HG03139 (cell line): ENCODE measurements around the gene LHX4.

Experiments used
- ATAC-seq: cut with Tn5 transposase; IDR thresholded peaks from one replicate; pipeline ENCODE4 v1.9.1; 2021; ENCODE audit not compliant: unreplicated experiment

Gene LHX4

GRCh38 chr1:180225403-180225802 is 4.7 kb upstream of the LHX4 start:
- no peak for ATAC-seq

DNA sequence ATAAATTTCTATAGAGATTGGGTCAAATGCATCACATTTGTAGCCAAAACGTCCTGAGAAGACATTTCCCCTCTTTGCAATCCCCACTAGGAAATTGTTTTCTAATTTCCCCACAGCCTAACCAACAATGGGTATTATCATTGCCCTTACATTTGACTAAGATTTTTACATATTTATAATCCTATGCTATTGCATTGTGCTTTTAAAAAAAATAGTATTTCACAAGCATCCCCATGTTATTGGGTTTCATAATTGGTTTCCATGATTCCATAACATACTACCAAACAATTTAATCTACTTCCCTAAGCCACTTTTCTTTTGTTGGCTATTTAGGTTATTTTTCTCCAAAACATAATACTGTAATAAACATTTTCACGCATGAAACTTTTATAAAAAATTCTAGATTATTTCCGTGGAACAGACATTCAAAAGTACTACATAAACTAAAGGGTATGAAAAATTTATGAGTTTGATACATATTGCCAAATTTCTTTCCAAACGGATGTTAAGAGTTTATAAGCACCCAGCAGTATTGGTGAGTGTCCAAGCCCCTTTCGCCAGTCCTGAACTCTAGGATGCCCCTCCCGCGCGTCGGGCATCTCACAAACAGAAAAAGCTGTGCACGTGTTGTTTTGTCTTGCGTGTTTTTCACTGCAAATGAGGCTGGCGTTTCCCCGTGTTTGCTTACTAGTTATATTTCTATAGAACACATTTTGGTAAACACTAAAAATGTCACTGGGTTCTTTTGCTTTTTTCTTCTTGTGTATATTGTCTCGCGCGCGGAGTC is 2.0 kb upstream of the LHX4 start:
- no peak for ATAC-seq

GRCh38 chr1:180228648-180229482 is 1.2 kb upstream of the LHX4 start:
- ATAC-seq, result peak; percentile 2

DNA sequence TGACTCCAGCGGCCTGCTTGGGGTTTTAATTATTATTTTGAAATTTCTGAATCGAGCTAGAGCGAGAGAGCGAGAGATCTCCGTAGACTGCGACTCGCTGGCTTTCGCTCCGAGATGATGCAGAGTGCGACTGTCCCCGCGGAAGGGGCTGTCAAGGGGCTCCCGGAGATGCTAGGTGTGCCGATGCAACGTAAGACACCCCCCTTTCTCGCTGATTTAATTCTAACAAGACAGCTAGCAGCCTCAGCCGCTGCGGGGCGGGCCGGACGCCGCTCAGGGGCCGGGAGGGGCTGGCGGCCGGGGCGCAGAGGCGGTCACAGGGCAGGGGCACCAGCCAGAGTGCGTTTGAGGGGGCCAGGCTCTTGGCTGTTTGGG is 339 bp downstream of the LHX4 start:
- ATAC-seq, result no peak

DNA sequence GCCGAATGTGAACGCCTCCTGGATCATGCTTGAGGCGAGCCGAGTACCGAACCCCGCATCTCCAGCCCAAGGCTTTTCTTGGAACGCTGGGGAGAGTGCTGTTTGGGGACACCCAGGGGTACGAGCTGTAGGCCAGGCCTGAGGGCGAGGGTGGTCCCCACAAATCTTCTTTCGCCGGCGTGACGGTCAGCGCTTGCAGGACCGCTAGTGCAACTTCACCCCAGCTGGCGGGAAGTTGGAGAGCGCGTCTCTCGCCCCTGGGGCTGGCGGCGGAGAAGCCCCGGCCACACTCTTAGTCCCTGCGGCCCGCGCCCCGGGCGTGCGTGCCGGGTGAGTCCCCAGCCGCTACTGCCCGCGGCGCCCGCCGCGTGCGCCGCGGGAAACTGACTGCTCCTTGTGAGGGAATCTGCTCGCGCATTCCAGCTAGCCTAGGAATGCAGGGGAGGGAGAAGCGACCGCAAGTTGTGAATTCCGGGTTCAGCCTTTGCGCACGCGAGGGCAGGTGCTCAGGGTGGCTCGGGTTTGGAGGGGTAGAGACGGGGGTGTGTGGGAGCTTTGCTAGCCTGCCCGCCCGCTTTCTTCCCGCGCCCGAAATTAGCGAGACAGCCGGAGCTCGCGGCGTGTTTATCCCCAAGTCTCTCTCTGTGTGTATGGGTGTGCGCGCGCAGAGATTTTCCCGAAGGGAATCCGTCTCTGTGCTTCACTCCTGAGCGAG is 884 bp downstream of the LHX4 start:
- ATAC-seq, result no peak

- no peak for ATAC-seq
Measured at GRCh38 chr1:180231506-180231921, 1.4 kb downstream of the LHX4 start.

- ATAC-seq, result no peak
Measured at GRCh38 chr1:180231936-180232335, 1.9 kb downstream of the LHX4 start.

- no peak for ATAC-seq
Measured at GRCh38 chr1:180232521-180233043, 2.5 kb downstream of the LHX4 start.

GRCh38 chr1:180233191-180234011 is 3.3 kb downstream of the LHX4 start:
- ATAC-seq, result no peak

DNA sequence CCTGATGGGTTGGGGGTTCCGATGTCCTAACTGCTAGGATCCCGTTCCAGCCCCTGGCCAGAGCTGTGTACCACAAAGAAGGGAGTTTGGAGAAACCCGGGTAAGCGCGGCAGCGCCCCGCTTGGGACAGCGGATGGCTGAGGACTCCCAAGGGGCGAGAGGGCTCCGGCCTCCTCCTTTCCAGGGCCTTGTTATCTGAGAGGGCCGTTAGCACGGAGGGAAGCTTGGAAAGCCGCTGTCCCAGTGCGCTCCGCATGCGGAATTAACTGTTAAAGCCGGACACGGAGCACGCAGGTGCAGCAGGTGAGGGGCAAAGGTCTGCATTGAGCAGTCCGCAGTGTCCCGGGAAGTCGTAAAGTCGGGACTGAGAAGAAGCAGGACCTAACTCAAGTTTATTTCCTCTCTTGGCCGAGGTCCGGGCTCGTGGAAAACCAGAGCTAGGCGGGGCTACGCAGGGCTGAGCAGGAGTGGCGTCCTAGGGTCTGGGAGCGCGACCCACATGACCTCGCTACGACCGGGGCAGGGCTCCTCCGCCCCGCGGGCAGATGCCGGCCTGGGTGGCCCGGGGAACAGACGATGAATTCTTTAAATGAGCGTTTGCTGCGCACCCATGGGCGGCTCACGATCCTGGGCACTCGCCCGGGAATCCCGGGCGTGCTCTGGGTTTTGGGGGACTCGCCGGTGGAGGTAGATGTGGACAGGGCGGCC is 4.5 kb downstream of the LHX4 start:
- ATAC-seq, result no peak

- no peak for ATAC-seq
Measured at GRCh38 chr1:180235077-180235501, 5.0 kb downstream of the LHX4 start.

DNA sequence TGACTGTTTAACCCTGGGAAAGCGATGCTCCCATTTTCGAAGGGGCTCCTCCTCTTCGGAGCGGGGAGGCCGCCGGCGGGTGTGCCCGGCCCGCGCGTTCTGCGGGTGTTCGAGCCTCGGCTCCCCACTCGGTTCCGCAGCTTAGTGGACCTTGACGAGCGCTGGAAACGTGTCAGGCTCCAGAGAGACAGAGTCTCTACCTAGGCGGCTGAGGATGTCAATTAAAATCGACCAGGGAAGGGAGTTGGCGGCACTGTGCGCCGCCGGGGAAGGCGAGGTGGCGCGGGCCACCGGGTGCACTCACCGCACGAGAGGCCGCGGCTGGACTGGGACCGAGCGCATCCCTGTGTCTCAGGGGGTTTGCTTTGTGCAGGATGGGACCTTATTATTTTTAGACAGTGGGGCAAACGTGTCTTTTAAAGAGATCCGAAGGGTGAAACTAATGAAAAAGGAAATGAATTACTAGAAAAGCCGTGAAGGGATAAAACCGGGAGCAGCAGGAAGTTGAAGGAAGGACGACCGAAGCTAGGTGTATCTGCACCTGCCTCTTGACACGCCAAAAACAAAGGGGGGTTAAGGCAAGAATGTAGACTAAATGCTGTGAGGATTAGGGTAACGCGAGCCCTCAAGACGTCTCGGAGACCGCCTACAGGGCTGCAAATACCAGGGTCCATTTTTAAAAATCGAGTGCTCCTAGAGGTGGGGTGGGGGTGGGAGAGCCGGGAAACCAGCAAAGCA is 5.6 kb downstream of the LHX4 start:
- ATAC-seq, result no peak

- ATAC-seq, result no peak
Measured at GRCh38 chr1:180236698-180237509, 6.8 kb downstream of the LHX4 start.

GRCh38 chr1:180237869-180238476 is 7.9 kb downstream of the LHX4 start:
- ATAC-seq, result no peak

- no peak for ATAC-seq
Measured at GRCh38 chr1:180238675-180239074, 8.6 kb downstream of the LHX4 start.

GRCh38 chr1:180239145-180240096 is 9.4 kb downstream of the LHX4 start:
- no peak for ATAC-seq
